Right lobe of liver (tissue), 4 donors: Measurements from ENCODE around the gene THAP4.

Source experiments
- CTCF ChIP-seq, 4 donors: fragments of 200-600 bp in 3 of 4; fragments of 450-650 bp in 1 of 4; IDR thresholded peaks; one replicate each; pipeline versions ENCODE4 v1.5.1 to v1.8.0; 2016 to 2022; ENCODE audit warnings: antibody characterized with exemption in 4 of 4, mild to moderate bottlenecking in 2 of 4
- POLR2A ChIP-seq: fragments of 450-650 bp; IDR thresholded peaks from one replicate; pipeline ENCODE4 v1.6.1; 2017; ENCODE audit warnings: antibody characterized with exemption, mild to moderate bottlenecking
- donor health status: DM: no; HTN: no; CAD: no.
- donor health status: DM: no; HTN: no; CAD: no.
- donor health status: DM: no; HTN: yes; CAD: no.

- TF ChIP-seq CTCF (IDR thresholded peaks at IDR 0.05), result no peak
- TF ChIP-seq POLR2A, result no peak
Measured at GRCh38 chr2:241680827-241681599, 44.1 kb upstream of the THAP4 start.
